HG02623 (cell line): ENCODE measurements around the gene KAZN.

Source experiments
- ATAC-seq: cut with Tn5 transposase; IDR thresholded peaks from one replicate; pipeline ENCODE4 v1.9.1; 2021; ENCODE audit warnings: moderate library complexity; ENCODE audit not compliant: unreplicated experiment

Gene KAZN

GRCh38 chr1:14812189-14812588 is 213.7 kb downstream of the KAZN start:
- no peak for ATAC-seq

GRCh38 chr1:14815175-14815877 is 216.8 kb downstream of the KAZN start:
- no peak for ATAC-seq

GRCh38 chr1:14817223-14818170 is 219.0 kb downstream of the KAZN start:
- no peak for ATAC-seq

- no peak for ATAC-seq
Measured at GRCh38 chr1:14820295-14821085, 222.0 kb downstream of the KAZN start.

GRCh38 chr1:14822493-14822892 is 224.0 kb downstream of the KAZN start:
- no peak for ATAC-seq

GRCh38 chr1:14822996-14823395 is 224.5 kb downstream of the KAZN start:
- no peak for ATAC-seq

- ATAC-seq, result no peak
Measured at GRCh38 chr1:14824314-14824915, 225.9 kb downstream of the KAZN start.

- no peak for ATAC-seq
Measured at GRCh38 chr1:14825396-14825795, 226.9 kb downstream of the KAZN start.

- ATAC-seq, result no peak
Measured at GRCh38 chr1:14826172-14826636, 227.7 kb downstream of the KAZN start.

GRCh38 chr1:14826731-14827326 is 228.3 kb downstream of the KAZN start:
- no peak for ATAC-seq

GRCh38 chr1:14827870-14828269 is 229.4 kb downstream of the KAZN start:
- no peak for ATAC-seq

- ATAC-seq, result no peak
Measured at GRCh38 chr1:14828665-14829064, 230.2 kb downstream of the KAZN start.

GRCh38 chr1:14835725-14836124 is 237.2 kb downstream of the KAZN start:
- no peak for ATAC-seq

GRCh38 chr1:14836426-14837140 is 238.1 kb downstream of the KAZN start:
- no peak for ATAC-seq

- no peak for ATAC-seq
Measured at GRCh38 chr1:14840374-14840773, 241.9 kb downstream of the KAZN start.

GRCh38 chr1:14841456-14841855 is 243.0 kb downstream of the KAZN start:
- ATAC-seq, result no peak

- no peak for ATAC-seq
Measured at GRCh38 chr1:14841951-14842350, 243.5 kb downstream of the KAZN start.

GRCh38 chr1:14842361-14842760 is 243.9 kb downstream of the KAZN start:
- ATAC-seq, result no peak

GRCh38 chr1:14842891-14843290 is 244.4 kb downstream of the KAZN start:
- no peak for ATAC-seq

- ATAC-seq, result no peak
Measured at GRCh38 chr1:14843525-14843924, 245.0 kb downstream of the KAZN start.
